Fibroblast of the aortic adventitia (primary cell): ENCODE results near the gene TCF12. TPM values are rescaled to one million over a fixed set of nuclear protein-coding genes. Genes with fewer than 3 reads are reported as not detected.
A peak's percentile ranks its signal among the peaks of the same experiment; 100 is the strongest.

Experiments used
- DNase-seq: peaks from one replicate; pipeline ENCODE4 v3.0.0-alpha.2; 2010; ENCODE audit warnings: low read depth
- H3K4me3 ChIP-seq: 2 replicates; pipeline ENCODE4 v1.5.1; 2011; ENCODE audit warnings: low read depth, mild to moderate bottlenecking, control low read depth, low read length, moderate library complexity
- total RNA-seq: library from RNA; depleted of rRNA; stranded (reverse); fragments of >200 nt; gene quantifications from 2 replicates; pipeline ENCODE4 v1.2.3, GENCODE V29; 2012; ENCODE audit warnings: low replicate concordance
- TF ChIP-seq, protein P1 (sequence below): IDR thresholded peaks from 2 replicates; pipeline ENCODE4 v1.5.1; 2011; ENCODE audit warnings: mild to moderate bottlenecking, low read length, control low read depth, inconsistent platforms; ENCODE audit not compliant: insufficient read depth

TCF12 gene
- total RNA-seq, 1 donor = 89.2 TPM

- no peak for DNase-seq
- H3K4me3 ChIP-seq = no peak overlapping the region
- TF ChIP-seq, protein P1, sequence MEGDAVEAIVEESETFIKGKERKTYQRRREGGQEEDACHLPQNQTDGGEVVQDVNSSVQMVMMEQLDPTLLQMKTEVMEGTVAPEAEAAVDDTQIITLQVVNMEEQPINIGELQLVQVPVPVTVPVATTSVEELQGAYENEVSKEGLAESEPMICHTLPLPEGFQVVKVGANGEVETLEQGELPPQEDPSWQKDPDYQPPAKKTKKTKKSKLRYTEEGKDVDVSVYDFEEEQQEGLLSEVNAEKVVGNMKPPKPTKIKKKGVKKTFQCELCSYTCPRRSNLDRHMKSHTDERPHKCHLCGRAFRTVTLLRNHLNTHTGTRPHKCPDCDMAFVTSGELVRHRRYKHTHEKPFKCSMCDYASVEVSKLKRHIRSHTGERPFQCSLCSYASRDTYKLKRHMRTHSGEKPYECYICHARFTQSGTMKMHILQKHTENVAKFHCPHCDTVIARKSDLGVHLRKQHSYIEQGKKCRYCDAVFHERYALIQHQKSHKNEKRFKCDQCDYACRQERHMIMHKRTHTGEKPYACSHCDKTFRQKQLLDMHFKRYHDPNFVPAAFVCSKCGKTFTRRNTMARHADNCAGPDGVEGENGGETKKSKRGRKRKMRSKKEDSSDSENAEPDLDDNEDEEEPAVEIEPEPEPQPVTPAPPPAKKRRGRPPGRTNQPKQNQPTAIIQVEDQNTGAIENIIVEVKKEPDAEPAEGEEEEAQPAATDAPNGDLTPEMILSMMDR = no peak
Observed at GRCh38 chr15:56940388-56940787, 21.9 kb downstream of the TCF12 start.

GRCh38 chr15:56942118-56942517, 23.7 kb downstream of the TCF12 start:
- no peak overlapping the region for H3K4me3 ChIP-seq
- no peak for DNase-seq
- TF ChIP-seq, protein P1 = no peak

- peak; percentile 44 for DNase-seq
- H3K4me3 ChIP-seq = no peak overlapping the region
- TF ChIP-seq, protein P1 = no peak
Observed at GRCh38 chr15:56943403-56943802, 25.0 kb downstream of the TCF12 start.

DNA sequence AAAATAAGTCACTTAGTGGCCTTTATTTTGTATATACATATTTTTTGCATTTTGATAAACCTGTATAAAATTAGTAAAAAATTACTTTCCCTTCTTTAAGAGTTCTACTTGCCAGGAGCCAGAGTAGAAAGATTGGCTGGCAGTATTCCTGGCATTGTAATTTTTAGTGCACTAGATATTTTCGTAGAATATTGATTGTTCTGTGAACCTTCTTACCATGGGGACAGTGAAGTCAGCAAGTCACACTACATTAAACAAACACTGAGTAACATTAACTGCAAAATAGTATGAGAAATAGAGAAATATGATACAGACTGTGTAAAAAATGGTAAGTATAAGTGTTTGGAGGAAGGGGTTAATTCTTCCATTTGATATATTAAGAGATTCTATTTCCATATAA, 26.0 kb downstream of the TCF12 start:
- no peak overlapping the region for H3K4me3 ChIP-seq
- TF ChIP-seq, protein P1 = no peak
- no peak for DNase-seq

GRCh38 chr15:56946150-56946549, 27.7 kb downstream of the TCF12 start:
- TF ChIP-seq, protein P1 = no peak
- no peak overlapping the region for H3K4me3 ChIP-seq
- no peak for DNase-seq

DNA sequence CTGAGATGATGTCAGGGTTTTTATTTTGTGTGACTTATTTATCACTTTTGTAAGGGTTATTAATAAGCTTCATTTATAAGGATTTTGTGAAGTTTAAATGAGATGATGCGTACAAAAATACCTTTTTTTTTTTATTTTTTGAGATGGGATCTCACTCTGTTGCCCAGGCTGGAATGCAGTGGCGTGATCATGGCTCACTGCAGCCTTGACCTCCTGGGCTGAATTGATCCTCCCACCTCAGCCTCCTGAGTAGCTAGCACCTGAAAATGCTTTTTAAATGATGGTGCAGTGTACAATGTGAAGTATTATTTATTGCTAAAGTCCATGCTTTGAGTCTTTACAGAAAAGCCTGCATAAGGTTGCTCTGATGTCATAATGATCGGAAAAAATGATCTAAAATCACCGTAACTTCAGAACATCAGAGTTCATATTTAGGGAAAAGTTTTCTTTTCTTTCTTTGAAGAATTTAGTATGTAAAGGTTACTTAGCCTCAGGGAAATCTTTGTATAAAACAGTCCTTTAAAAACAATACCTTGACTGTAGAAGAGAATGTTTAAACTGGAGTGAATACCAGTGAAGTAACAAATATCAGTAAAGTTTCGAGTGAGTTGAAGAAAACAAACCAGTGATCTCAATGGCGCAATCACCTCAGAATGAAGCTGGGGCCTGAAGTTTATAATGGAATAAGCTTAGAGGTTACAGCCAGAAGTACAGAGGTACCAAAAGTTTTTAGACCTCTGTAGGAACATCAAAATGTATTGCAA, 29.7 kb downstream of the TCF12 start:
- H3K4me3 ChIP-seq = no peak overlapping the region
- peak; percentile 23 for DNase-seq
- TF ChIP-seq, protein P1 = no peak

- TF ChIP-seq, protein P1 = no peak
- no peak overlapping the region for H3K4me3 ChIP-seq
- peak; percentile 21 for DNase-seq
Observed at GRCh38 chr15:56948764-56949101, 30.3 kb downstream of the TCF12 start.
